Activated T-cell treated with anti-CD3 and anti-CD28 coated beads, Interleukin-2, amount 50 U/mL, for 24 hours (primary cell): ENCODE measurements around the gene UBE4B.

Experiments
- DNase-seq: peaks from one replicate; pipeline ENCODE4 v3.0.0-alpha.2; 2020
- H3K27ac Mint-ChIP-seq: 2 replicates; pipeline ENCODE4 v1.8.0; 2020; ENCODE audit warnings: mild to moderate bottlenecking, mixed read lengths
- H3K27me3 Mint-ChIP-seq: 2 replicates; pipeline ENCODE4 v1.8.0; 2020; ENCODE audit warnings: mixed read lengths
- H3K36me3 Mint-ChIP-seq: 2 replicates; pipeline ENCODE4 v1.8.0; 2020; ENCODE audit warnings: low read depth, mixed read lengths
- H3K4me1 Mint-ChIP-seq: 2 replicates; pipeline ENCODE4 v1.8.0; 2020; ENCODE audit warnings: low read depth, mixed read lengths
- H3K4me3 Mint-ChIP-seq: 2 replicates; pipeline ENCODE4 v1.8.0; 2020; ENCODE audit warnings: mild to moderate bottlenecking, moderate library complexity, mixed read lengths
- H3K9me3 Mint-ChIP-seq: 2 replicates; pipeline ENCODE4 v1.8.0; 2020; ENCODE audit warnings: mixed read lengths

UBE4B gene

DNA sequence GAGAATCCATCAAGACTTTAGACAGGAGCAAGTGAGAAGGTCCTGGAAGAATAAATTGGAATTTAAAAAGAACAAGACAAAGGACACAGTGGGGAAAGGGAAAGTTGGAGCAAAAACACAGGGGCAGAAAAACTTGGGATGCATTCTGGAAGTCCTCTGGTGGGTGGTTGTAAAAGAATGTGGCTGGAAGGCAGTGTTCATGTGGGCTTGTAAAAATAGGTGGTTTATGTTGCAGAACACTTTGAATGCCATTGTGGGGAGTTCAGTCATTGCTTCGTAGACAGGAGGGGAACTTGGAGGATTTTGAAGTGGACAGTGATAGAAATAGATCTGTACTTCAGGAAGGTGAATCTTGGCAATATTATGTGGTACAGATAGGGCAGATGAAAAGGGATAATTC is 192.8 kb downstream of the UBE4B start:
- Mint-ChIP-seq H3K4me3 (no peak overlapping the region), H3K4me1 (peaks cover 10% of the 10 kb centered on the region), H3K9me3 (no peaks in the 10 kb centered on the region), H3K36me3 (no peaks in the 10 kb centered on the region), H3K27ac (no peak overlapping the region), H3K27me3 (no peaks in the 10 kb centered on the region)
- DNase-seq = no peak

DNA sequence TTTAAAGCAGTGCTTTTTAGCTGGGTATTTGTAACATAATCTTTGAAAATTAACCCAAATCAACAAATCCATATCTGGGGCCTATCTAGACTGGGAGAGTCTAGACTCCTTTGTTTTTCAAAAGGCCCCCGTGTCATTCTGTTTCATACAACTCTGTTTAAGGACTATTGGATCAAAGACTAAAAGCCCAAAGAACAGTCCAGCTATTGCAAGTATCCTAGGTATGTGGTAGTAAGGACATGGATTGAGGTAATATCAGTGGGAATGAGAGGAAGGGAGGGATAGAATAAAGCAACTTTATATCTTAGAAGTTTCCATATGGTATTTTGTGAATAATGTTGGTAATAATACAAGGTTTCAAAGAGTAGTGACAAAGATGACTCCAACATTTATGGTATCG is 195.8 kb downstream of the UBE4B start:
- Mint-ChIP-seq H3K4me1 (peaks cover 15% of the 10 kb centered on the region), H3K27ac (no peak overlapping the region), H3K4me3 (no peak overlapping the region), H3K9me3 (no peaks in the 10 kb centered on the region), H3K27me3 (no peaks in the 10 kb centered on the region), H3K36me3 (no peaks in the 10 kb centered on the region)
- DNase-seq = no peak

DNA sequence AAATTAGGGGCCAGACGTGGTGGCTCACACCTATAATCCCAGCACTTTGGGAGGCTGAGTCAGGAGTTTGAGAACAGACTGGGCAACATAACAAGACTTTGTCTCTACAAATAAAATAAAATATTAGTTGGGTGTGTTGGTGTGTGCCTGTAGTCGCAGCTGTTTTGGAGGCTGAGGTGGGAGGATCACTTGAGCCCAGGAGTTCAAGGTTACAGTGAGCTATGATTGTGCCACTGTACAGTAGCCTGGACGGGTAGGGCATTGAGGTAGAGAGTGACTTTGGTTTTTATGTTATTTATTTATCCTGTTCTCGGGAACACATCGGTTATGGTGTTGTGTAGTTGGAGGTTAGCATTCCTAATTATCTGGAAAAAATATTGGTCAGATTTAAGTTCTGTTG is 197.1 kb downstream of the UBE4B start:
- Mint-ChIP-seq H3K36me3 (peaks cover 3% of the 10 kb centered on the region), H3K27me3 (no peaks in the 10 kb centered on the region), H3K4me3 (no peak overlapping the region), H3K9me3 (no peaks in the 10 kb centered on the region), H3K27ac (no peak overlapping the region), H3K4me1 (peaks cover 15% of the 10 kb centered on the region)
- no peak for DNase-seq
